ENCODE results near the gene CLIC1.

DNA sequence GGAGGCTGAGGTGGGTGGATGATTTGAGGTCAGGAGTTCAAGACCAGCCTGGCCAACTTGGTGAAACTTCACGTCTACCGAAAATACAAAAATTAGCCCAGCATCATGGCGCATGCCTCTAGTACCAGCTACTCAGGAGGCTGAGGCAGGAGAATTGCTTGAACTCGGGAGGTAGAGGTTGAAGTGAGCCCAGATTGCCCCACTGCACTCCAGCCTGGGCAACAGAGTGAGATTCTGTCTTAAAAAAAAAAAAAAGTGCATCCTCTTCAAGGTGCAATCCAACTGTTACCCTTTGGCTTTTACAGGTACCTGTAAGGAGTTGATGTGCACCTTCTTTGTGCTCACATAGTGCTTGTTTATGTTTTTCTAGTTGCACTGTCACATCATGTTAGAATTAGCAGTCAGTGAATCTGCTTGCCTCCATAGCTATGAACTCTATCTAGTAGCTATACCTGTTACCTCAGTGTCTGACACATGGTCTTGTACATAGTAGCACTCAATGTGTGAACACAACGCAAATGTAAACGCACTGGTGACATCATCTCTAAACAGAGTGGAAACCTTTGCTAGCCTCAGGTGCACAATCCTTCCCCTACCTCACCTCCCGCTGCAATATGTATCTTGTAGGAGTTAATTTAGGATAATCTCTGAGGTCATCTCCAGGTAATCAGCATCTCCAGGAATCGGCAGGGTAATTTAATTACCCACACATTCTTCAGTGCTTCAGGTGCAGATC, 13.1 kb upstream of the CLIC1 start:
- TF ChIP-seq POLR2AphosphoS5 (IDR thresholded peaks at IDR 0.05; ENCODE audit: low read depth, low read length) (0 out of 2 replicates have a peak, but pooled peaks have one; percentile 7), FOXP2 (optimal IDR thresholded peaks at IDR 0.05; ENCODE audit: borderline replicate concordance, extremely low read depth, extremely low read length, insufficient read depth) (no peak), TAF1 (IDR thresholded peaks at IDR 0.05; ENCODE audit: borderline replicate concordance, insufficient read depth, low read length) (no peak)
- TF ChIP-seq, protein P1, sequence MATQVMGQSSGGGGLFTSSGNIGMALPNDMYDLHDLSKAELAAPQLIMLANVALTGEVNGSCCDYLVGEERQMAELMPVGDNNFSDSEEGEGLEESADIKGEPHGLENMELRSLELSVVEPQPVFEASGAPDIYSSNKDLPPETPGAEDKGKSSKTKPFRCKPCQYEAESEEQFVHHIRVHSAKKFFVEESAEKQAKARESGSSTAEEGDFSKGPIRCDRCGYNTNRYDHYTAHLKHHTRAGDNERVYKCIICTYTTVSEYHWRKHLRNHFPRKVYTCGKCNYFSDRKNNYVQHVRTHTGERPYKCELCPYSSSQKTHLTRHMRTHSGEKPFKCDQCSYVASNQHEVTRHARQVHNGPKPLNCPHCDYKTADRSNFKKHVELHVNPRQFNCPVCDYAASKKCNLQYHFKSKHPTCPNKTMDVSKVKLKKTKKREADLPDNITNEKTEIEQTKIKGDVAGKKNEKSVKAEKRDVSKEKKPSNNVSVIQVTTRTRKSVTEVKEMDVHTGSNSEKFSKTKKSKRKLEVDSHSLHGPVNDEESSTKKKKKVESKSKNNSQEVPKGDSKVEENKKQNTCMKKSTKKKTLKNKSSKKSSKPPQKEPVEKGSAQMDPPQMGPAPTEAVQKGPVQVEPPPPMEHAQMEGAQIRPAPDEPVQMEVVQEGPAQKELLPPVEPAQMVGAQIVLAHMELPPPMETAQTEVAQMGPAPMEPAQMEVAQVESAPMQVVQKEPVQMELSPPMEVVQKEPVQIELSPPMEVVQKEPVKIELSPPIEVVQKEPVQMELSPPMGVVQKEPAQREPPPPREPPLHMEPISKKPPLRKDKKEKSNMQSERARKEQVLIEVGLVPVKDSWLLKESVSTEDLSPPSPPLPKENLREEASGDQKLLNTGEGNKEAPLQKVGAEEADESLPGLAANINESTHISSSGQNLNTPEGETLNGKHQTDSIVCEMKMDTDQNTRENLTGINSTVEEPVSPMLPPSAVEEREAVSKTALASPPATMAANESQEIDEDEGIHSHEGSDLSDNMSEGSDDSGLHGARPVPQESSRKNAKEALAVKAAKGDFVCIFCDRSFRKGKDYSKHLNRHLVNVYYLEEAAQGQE (IDR thresholded peaks at IDR 0.05; ENCODE audit: insufficient read depth in 1 of 2, low read depth in 2 of 2, low read length in 2 of 2), result no peak
